8988T (cell line): ENCODE measurements around the gene PCCA.
A peak's percentile ranks its signal among the peaks of the same experiment; 100 is the strongest.
"Not testable (repeated sequence)": the region's sequence is repeated elsewhere in the genome, so short reads cannot be mapped to it uniquely, and the experiment has no call there.

ENCODE experiments used
- DNase-seq: peaks from one replicate; pipeline ENCODE4 v3.0.0; 2011

The PCCA gene, protein sequence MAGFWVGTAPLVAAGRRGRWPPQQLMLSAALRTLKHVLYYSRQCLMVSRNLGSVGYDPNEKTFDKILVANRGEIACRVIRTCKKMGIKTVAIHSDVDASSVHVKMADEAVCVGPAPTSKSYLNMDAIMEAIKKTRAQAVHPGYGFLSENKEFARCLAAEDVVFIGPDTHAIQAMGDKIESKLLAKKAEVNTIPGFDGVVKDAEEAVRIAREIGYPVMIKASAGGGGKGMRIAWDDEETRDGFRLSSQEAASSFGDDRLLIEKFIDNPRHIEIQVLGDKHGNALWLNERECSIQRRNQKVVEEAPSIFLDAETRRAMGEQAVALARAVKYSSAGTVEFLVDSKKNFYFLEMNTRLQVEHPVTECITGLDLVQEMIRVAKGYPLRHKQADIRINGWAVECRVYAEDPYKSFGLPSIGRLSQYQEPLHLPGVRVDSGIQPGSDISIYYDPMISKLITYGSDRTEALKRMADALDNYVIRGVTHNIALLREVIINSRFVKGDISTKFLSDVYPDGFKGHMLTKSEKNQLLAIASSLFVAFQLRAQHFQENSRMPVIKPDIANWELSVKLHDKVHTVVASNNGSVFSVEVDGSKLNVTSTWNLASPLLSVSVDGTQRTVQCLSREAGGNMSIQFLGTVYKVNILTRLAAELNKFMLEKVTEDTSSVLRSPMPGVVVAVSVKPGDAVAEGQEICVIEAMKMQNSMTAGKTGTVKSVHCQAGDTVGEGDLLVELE

DNA sequence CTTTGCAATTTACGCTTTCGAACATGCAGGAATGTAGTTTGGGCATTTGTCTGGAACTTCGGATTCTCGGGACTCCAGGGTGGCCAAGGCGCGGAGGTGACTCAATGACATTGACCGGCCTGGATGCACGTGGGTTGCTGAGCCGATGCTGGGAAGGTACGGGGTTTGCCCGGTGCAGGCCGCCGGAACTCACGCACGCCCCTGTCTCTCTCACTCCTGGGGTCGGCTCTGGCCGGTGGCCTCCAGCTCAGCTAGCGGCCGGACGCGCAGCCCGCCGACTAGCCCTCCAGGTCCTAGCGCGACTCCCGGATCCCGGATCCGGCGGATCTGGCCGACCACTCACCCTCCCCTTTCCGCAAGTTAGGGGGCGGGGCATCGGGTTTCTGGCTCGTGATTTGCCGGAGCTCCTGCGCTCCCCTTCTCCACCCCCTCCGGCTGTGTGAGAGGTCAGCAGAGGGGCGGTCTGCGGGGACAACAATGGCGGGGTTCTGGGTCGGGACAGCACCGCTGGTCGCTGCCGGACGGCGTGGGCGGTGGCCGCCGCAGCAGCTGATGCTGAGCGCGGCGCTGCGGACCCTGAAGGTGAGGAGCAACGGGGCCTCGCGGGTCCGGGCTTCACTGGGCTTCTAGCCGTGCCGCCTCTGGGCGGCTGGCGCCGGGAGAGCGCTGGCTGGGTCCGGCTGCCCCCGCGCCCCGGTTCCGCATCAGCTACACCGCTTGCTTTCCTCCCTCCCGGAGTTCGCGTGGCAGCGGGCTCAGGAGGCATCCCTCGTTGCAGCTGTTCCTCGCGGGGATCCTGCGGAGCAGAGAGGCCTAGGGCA lies at the start of gene PCCA:
TSS of gene PCCA (plus strand) at position 450 of the 821 bp plus-strand sequence. CDS start at position 478, 28 bp downstream.
- peak; percentile 94 for DNase-seq

DNA sequence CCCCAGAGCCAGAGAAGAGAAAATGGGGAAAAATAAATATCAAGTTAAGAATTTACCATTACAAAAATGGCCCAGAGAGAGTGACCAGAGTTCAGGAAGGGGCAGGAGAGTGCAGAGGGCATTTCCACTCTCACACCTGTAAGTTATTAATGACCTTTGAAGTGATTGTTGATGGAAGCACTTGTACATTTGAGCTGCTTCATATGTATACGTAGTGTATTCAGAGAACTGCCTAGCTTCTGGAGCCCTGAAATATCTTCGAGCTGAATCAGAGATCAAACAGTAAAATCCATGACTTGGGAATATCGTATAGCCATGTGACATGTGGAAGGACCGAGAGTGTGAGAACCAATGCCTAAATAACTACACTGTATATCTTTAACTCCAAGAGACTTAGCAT lies 49.2 kb upstream of the PCCA start:
- no peak for DNase-seq

DNA sequence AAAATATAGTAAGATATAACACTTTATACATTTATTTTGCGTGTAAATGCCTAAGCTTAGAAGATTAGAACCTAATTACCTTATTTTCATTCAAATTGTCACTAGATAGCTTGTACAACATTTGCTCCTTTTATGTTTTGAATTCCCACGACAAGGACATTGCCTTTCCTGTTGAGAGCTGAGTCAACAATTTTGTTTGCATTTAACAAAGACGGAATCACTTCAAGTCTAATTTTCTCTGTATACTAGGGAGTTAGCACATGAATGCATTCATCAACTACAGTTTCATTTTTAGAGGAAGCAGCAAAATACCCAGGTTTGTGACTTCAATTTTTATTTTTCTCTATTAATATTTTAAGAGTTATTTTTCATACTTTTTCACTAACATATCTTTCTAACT lies 48.7 kb upstream of the PCCA start:
- no peak for DNase-seq

DNA sequence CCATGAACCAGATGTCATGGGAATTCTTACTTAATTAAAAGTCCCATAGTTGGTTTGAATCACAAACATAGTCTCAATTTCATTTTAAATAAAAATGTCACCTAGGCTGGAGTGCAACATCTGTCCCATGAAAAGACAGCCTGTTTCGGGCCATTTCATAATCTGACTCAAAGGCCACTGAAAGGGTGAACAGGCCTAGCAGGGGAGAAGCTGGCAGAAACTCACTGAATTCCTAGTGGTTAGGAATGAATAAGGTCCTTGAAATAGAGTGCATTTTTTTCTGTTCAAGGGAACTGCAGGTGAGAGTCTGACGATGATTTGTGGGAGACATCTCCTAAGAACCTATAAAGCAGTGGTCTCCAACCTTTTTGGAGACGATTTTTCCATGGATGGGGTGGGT lies 44.0 kb upstream of the PCCA start:
- DNase-seq, result no peak

DNA sequence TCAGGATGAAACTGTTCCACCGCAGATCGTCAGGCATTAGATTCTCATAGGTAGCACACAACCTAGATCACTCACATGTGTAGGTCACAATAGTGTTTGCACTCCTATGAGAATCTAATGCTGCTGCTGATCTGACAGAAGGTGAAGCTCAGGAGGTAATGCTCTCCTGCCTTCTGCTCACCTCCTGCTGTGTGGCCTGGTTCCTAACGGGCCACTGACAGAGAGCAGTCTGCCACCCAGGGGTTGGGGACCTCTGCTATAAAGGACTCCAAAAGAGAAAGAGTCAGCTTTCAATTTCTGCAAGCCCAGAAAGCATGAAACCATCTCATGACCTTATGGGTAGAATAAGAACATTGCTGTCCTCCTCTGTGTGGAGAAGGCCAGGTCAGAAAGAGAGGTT lies 43.5 kb upstream of the PCCA start:
- no peak for DNase-seq

DNA sequence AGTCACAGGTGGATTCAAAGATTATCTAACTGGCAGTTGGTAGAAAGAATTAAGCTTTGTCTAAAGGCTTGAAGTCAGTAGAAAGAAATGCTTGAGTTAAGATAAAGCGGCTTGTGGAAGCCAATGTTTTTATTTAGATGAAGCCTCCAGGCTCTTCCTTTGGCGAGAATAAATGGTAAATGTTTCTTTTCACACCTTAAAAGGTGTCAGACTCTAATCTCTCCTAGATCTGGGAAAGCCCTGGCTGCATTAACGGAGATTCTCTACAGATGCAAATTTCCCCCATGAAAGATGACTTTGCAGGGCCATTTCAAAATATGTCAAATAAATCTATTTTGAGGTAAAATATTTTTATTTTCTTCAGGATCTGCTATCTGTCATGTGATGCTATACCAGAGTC lies 37.8 kb upstream of the PCCA start:
- no peak for DNase-seq

DNA sequence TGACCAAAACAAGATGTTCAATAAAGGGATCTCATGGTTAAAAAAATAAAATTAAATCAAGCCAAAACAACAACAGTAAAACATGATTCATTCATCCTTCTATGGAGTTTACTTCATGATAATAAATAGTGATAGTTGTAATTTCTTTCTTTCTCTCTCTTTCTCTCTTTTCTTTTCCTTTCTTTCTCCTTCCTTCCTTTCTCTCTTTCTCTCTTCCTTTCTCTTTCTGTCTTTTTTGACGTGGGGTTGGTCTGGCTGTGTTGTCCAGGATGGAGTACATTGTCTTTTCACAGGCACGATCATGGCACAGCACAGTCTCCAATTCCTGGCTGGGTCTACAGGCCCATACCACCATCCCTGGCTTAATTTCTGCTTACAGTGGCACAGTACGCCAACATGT lies 29.1 kb upstream of the PCCA start:
- no peak for DNase-seq

DNA sequence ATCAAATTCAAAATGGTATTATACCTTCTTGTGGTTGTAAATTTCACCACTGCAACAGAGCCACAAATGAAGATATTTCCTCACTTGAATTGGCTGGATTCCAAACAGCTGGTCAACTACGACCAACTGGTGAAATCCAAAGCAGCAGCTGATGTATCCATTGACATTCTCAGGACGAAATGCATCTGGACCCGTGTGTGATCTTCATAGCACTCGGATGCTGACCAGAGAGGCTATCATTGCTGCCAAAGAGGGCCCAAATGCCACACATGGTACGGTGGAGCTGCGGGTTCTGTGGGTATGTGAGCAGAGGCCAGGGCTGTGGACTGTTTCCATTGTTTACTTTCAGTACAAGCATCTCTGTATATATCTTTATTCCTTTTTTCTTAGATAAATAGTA lies 25.6 kb upstream of the PCCA start:
- no peak for DNase-seq

DNA sequence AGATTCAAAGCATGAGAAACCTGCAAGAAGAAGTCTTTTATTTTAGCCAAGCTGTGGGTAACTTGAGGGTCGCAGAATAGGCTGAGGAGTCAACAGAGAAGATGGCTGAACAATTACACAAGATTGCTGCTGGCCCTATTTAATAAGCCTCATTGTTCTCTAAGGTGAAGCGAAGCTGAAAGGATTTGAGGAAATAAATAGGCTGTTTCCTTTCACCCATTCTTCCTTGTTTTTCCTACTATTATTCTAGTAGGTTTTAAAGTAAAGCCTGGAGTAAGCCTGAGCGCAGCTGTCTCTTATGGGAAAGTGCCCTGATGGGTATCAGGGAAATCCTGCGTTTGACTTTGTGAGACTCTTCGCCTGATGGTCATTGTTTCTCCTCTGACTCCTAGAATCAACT lies 25.0 kb upstream of the PCCA start:
- no peak for DNase-seq

DNA sequence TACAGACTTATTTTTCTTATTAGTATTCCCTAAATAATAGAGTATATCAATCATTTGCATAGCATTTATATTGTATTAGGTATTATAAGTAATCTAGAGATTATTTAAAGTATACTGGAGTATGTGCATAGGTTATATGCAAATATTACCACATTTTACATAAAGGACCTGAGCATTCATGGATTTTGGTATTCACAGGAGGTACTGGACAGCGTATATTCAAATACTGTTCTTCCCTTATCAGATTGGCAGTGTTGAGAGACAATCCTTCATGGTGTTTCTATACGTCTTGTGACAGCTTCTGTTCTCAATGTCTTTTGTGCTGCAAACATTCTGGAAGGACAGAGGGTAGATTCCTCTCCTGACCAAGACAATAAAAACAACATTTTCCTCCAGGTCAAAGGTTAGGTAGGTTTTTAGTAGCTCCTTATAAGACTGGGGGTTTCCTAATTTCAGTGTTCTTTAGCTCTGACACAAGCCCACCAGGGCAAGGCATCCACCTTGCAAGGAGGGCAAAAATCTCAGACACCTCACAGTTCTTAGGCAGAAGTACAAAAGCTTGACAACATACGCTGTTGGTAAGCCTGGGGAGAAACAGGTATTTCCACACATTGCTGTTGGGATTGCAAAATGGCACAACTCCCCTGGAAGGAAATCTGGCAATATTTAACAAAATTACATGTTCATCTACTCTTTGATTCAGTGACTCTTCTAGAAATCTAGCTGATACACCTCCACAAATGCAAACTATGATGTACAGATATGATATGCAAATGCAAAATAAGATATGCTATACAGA lies 20.6 kb upstream of the PCCA start:
- no peak for DNase-seq

DNA sequence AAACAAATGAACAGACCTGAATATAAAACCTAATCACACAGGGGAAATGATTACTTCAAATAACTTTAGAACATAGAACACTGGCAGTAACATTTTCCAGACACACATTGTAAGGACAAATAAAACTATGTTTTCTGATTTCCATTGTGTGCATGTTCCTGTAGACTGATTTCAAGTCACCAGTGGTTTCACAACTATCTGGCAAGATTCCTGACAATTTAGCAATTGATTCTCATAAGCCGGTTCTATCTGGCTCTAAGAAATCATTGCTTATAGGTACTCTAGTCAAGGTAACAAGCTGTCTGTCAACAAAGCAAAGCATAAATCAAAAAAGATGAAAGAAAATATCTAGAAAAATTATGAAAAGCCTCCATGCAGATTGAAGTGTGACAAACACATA lies 19.6 kb upstream of the PCCA start:
- no peak for DNase-seq

DNA sequence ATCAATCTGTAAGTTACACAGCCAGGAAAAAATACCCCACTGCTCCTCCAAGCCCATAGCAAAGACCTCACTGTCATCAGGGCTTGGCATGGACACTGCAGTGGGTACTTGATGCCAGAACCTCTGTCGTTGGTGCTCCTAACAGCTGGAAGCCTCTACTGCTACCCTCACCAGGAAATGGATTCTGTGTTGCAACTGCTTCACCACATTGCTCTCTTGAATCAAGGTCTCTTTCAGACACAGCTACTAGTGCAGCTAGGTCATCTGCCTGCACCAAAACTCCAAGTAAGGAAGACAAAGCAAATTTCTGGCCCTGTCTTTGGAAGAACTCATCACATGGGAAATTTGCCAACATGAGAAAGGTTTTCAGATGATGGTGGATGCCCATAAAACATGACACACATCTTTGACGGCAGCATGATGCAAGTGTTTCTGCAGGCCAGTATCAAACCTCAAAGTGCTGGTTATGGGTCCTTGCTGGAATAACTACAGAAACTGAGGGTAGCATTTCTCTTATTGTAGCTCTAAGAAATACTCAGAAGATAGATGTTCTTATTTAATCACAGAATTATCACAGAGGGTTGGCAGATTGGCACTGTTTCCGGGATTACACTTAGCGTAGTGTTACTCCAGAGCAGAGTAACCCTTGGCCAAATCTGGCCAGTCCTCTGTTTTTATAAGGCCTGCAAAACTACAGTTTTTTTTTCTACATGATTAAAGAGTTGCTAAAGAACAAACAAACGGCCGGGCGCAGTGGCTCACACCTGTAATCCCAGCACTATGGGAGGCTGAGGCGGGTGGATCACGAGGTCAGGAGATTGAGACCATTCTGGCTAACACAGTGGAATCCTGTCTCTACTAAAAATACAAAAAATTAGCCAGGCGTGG lies 12.9 kb upstream of the PCCA start:
- DNase-seq, result no peak

DNA sequence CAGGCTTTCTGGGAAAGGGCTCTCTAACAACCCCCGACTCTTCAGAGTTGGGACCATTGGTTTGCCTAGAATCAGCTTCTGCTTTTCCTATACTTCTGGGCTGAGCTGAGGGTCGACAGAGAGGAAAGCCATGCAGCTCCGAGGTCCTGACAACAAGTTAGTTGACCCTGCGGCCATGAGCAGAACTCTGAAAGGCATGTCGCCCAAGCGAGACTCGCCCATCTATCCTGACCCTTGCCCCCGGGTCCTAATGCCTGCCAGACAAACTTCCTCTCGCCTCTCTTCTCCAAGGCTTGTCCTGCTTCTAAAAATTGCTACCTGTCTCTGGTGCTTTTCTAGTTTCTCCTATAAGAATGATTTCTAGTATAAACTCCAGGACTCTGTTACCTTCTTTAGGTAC lies 9.9 kb upstream of the PCCA start:
- DNase-seq, result not testable (repeated sequence)

DNA sequence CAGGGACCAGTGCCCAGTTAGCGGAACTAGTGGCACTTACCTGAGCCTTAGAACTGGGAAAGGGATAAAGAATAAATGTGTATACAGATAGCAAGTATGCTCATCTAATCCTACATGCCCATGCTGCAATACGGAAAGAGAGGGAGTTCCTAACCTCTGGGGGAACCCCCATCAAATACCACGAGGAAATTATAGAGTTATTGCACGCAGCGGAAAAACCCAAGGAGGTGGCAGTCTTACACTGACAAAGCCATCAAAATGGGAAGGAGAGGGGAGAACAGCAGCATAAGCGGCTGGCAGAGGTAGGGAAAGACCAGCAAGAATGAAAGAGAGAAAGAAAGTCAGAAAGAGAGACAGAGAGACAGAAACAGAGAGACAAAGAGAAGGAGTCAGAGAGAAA lies 5.5 kb upstream of the PCCA start:
- DNase-seq, result not testable (repeated sequence)

DNA sequence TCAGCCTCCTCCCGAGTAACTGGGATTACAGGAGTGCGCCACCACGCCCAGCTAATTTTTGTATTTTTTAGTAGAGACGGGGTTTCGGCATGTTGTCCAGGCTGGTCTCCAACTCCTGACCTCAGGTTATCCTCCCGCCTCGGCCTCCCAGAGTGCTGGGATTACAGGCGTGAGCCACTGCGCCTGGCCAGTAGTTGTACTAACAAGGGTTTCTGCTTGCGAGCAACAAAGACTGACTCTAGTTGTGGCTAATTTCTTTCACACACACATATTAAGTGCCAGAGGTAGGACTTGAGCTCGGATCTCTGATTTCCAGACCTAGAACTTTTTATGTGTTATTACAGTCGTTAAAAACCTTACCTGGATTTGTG lies 635 bp upstream of the PCCA start:
- no peak for DNase-seq

DNA sequence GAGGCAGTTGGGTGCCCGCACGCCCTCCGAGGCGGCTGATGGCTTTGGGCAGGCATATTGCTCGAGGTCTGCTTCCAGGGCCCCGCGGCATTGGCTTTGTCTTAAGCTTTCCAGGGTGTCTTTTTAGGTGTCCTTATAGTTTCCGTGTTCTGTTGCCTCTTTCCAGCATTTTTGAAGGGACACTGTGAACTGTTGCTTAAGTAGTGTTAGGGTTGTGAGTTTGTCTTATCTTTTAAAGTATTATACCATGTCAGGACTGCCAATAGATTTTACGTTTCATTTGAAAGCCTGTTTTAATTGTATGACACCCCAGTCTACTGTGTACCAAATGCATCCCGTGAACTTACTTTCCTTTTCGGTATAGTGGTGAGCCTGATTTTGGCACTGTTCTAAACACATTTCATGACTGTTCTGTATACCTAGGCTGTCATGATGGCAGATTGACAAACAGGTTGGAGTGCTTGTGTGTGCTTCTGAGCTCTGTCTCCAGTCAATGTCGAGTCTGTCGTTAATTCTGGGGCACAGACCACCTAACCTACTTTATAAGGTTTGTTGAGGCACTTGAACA lies 656 bp downstream of the PCCA start:
- DNase-seq, result no peak

DNA sequence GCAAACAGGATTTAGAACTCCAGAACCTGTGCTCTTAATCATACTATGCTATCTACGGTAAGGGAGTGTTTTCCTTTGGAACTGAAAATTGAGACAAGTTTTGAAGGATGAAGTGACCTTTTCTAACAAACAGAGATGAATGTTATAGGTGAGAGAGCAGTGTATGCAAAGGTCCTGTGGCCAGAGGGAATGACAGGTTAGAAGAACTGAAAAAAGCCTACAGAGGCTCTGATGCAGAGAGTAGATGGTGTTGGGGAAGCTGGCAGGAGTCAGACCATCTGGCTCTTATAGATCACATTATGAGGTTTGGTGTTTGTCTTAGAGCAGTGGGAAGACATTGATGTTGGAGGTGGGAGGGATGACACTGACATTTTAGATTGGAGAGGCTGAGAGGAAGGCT lies 2.0 kb downstream of the PCCA start:
- DNase-seq, result no peak

DNA sequence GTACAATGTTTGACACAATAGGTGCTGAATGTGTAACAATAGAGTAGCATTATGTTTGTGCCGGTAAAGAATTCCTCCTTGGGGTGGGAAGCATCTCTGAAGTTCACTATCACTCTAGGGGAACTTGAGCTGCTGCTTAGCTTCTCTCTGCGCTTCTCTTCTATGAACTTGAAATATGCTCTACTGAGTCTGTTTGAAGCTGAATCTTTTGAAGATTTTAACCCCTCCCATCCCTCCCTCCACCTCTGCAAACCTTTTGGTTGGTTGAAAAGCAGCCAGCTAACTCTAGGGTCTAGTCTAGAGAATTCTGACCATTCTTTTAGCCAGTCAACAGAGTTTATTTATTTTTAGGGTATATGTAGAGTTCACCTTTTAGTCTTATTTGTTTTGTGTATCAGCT lies 2.5 kb downstream of the PCCA start:
- no peak for DNase-seq

DNA sequence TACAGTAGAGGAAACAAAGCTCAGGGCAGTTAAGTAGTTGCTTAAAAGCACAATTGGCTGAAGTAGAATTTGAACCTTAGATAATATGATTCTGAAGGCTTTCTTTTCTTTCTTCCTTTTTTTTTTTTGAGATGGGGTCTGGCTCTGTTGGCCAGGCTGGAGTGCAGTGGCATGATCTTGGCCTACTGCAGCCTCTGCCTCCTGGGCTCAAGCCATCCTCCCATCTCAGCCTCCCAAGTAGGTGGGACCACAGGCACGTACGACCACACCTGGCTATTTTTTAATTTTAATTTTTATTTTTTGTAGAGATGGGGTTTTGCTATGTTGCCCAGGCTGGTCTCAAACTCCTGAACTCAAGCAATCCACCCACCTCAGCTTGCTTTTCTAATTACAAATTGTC lies 3.4 kb downstream of the PCCA start:
- DNase-seq, result not testable (repeated sequence)

DNA sequence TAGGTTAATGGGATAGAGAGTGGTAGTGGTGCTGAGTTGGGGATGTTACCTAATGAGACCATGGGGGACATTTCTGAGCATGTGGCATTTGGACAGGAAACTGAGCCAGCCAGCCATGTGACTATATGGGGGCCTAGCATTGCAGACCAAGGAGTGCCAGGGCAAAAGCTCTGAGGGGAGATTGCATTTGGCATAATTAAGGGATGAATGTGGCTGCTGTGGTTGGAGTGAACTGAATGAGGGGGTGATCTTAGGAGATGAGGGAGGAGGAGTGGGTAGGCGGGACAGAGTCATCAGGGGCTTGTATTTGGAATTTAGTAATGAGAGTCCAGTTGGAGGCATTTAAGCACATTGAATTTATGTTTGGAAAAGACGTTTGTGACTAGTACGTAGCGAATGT lies 6.6 kb downstream of the PCCA start:
- DNase-seq, result no peak

DNA sequence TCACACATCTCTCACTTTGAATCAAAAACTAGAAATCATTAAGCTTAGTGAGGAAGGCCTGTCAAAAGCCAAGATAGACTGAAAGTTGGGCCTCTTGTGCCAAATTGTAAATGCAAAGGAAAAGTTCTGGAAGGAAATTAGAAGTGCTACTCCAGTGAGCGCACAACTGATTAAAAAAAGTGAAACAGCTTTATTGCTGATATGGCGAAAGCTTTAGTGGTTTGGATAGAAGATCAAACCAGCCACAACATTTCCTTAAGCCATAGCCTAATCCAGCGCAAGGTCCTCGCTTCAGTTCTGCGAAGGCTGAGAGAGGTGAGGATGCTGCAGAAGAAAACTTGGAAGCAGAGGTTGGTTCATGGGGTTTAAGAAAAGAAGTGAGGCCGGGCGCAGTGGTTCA lies 7.6 kb downstream of the PCCA start:
- DNase-seq, result no peak
